HFFc6 (cell line): ENCODE measurements around the gene BTBD8. TPM values are rescaled to one million over a fixed set of nuclear protein-coding genes. Genes with fewer than 3 reads are reported as not detected.

ENCODE experiments used
- DNase-seq: peaks from one replicate; pipeline ENCODE4 v3.0.0-alpha.2; 2018
- H3K27ac Mint-ChIP-seq: 2 replicates; pipeline ENCODE4 v1.8.0; 2020; ENCODE audit warnings: mild to moderate bottlenecking, mixed read lengths
- H3K27me3 Mint-ChIP-seq: 2 replicates; pipeline ENCODE4 v1.8.0; 2021; ENCODE audit warnings: mild to moderate bottlenecking, moderate library complexity, mixed read lengths; ENCODE audit not compliant: insufficient read depth
- H3K36me3 Mint-ChIP-seq: 2 replicates; pipeline ENCODE4 v1.8.0; 2021; ENCODE audit warnings: low read depth, mixed read lengths
- H3K4me1 Mint-ChIP-seq: 2 replicates; pipeline ENCODE4 v1.8.0; 2020; ENCODE audit warnings: low read depth, mixed read lengths
- H3K4me3 Mint-ChIP-seq: 2 replicates; pipeline ENCODE4 v1.8.0; 2020; ENCODE audit warnings: mild to moderate bottlenecking, moderate library complexity, mixed read lengths
- H3K9me3 Mint-ChIP-seq: 2 replicates; pipeline ENCODE4 v1.8.0; 2020; ENCODE audit warnings: mild to moderate bottlenecking, mixed read lengths
- CTCF ChIP-seq: fragments of 200-600 bp; sonication (generic); IDR thresholded peaks from 2 replicates; pipeline ENCODE4 v1.5.0; 2021; ENCODE audit warnings: antibody characterized with exemption, mild to moderate bottlenecking
- total RNA-seq, 6 experiments: library from RNA; stranded (reverse); fragmentation: NEBNext Ultra II Directional; extraction: Animal tissue kit (Norgen Biotek cat#: 25700); gene quantifications; 2 replicates in 1 of 6; 3 replicates in 5 of 6; pipeline ENCODE4 v1.2.3, GENCODE V29; 2021

The BTBD8 gene
- total RNA-seq, 6 experiments from 2014 or later: 0.82 to 1.8 (median 1.0) TPM

GRCh38 chr1:92217721-92218120 lies 137.6 kb downstream of the BTBD8 start, which contains the start of gene C1orf146:
Gene C1orf146, plus strand, starts transcription at chr1:92217915. Its CDS starts 13,506 bp downstream, at chr1:92231421.
- TF ChIP-seq CTCF: no peak
- no peaks in the 10 kb centered on the region for H3K36me3 Mint-ChIP-seq
- DNase-seq: no peak
- H3K4me1 Mint-ChIP-seq: no peaks in the 10 kb centered on the region
- H3K27me3 Mint-ChIP-seq: peaks cover 2% of the 10 kb centered on the region
- H3K9me3 Mint-ChIP-seq: no peaks in the 10 kb centered on the region
- no peak within 1 kb of the TSS for H3K27ac Mint-ChIP-seq
- no peak within 1 kb of the TSS for H3K4me3 Mint-ChIP-seq

- no peaks in the 10 kb centered on the region for H3K36me3 Mint-ChIP-seq
- no peak overlapping the region for H3K4me3 Mint-ChIP-seq
- H3K27me3 Mint-ChIP-seq: peaks cover 2% of the 10 kb centered on the region
- no peaks in the 10 kb centered on the region for H3K9me3 Mint-ChIP-seq
- no peak overlapping the region for H3K27ac Mint-ChIP-seq
- no peaks in the 10 kb centered on the region for H3K4me1 Mint-ChIP-seq
- TF ChIP-seq CTCF: no peak
- no peak for DNase-seq
These were observed 138.4 kb downstream of the BTBD8 start for GRCh38 chr1:92218559-92218958.

- TF ChIP-seq CTCF: no peak
- DNase-seq: no peak
- Mint-ChIP-seq H3K27ac (no peak overlapping the region), H3K4me3 (no peak overlapping the region), H3K36me3 (no peaks in the 10 kb centered on the region), H3K27me3 (peaks cover 2% of the 10 kb centered on the region), H3K9me3 (no peaks in the 10 kb centered on the region), H3K4me1 (no peaks in the 10 kb centered on the region)
These were observed 138.9 kb downstream of the BTBD8 start for GRCh38 chr1:92219028-92219427.

GRCh38 chr1:92228401-92228800 lies 148.3 kb downstream of the BTBD8 start:
- H3K27me3 Mint-ChIP-seq: peaks cover 1% of the 10 kb centered on the region
- no peaks in the 10 kb centered on the region for H3K9me3 Mint-ChIP-seq
- H3K27ac Mint-ChIP-seq: no peak overlapping the region
- TF ChIP-seq CTCF: no peak
- H3K4me1 Mint-ChIP-seq: no peaks in the 10 kb centered on the region
- no peak for DNase-seq
- no peak overlapping the region for H3K4me3 Mint-ChIP-seq
- H3K36me3 Mint-ChIP-seq: no peaks in the 10 kb centered on the region

GRCh38 chr1:92230736-92231135 lies 150.6 kb downstream of the BTBD8 start:
- no peaks in the 10 kb centered on the region for H3K9me3 Mint-ChIP-seq

More at GRCh38 chr1:92230736-92231135, 150.6 kb downstream of the BTBD8 start:
- Mint-ChIP-seq H3K4me1 (no peaks in the 10 kb centered on the region), H3K4me3 (no peak overlapping the region), H3K27me3 (peaks cover 1% of the 10 kb centered on the region), H3K36me3 (no peaks in the 10 kb centered on the region), H3K27ac (no peak overlapping the region)
- DNase-seq: no peak
- no peak for TF ChIP-seq CTCF

Other genes with a start within 250 kb of the BTBD8 start
- gene TGFBR3, start 194.2 kb upstream of the BTBD8 start, total RNA-seq: 10 to 100 TPM in 4 of 6 experiments, 1 to 10 TPM in 2; 5.8 to 21.1 (median 19.0) TPM
- not detected for gene BRDT, start 130.9 kb upstream of the BTBD8 start, total RNA-seq
- under 1 TPM in 2 of 6 experiments, not detected in 4; 0.21 to 0.31 TPM for gene EPHX4, start 50.4 kb upstream of the BTBD8 start, total RNA-seq
- gene SETSIP, start 4.9 kb upstream of the BTBD8 start, total RNA-seq: not detected
- gene C1orf146, start 137.6 kb downstream of the BTBD8 start, total RNA-seq: not detected
- 1 to 10 TPM; 6.6 to 8.4 (median 7.3) TPM for gene GLMN, start 218.6 kb downstream of the BTBD8 start, total RNA-seq
- 10 to 100 TPM; 18.4 to 24.8 (median 21.0) TPM for gene RPAP2, start 218.7 kb downstream of the BTBD8 start, total RNA-seq